ENCODE results near the gene LRTM2. TPM values are rescaled to one million over a fixed set of nuclear protein-coding genes. Genes with fewer than 3 reads are reported as not detected.
A peak's percentile ranks its signal among the peaks of the same experiment; 100 is the strongest.

The LRTM2 gene
- total RNA-seq, 2 experiments from 2014 or later = not detected

- ChIA-PET POLR2A (no interaction called here), CTCF (no interaction called here)
- H3K27me3 Mint-ChIP-seq (ENCODE audit: low read depth) = no peaks in the 10 kb centered on the region
- no peaks in the 10 kb centered on the region for H3K9me3 Mint-ChIP-seq (ENCODE audit: insufficient read depth)
- H3K4me1 Mint-ChIP-seq (ENCODE audit: low read depth) = peaks cover 16% of the 10 kb centered on the region
- no peak overlapping the region for H3K27ac Mint-ChIP-seq
- no peaks in the 10 kb centered on the region for H3K36me3 Mint-ChIP-seq (ENCODE audit: low read depth)
- no peak for DNase-seq
- ATAC-seq = no peak
- H3K4me3 Mint-ChIP-seq = no peak overlapping the region
Observed at GRCh38 chr12:1808036-1808797, 12.1 kb upstream of the LRTM2 start.

- no peak overlapping the region for H3K27ac Mint-ChIP-seq
- DNase-seq = no peak
- CTCF ChIA-PET = no interaction called here
- no peaks in the 10 kb centered on the region for H3K36me3 Mint-ChIP-seq (ENCODE audit: low read depth)
- no peak overlapping the region for H3K4me3 Mint-ChIP-seq
- ATAC-seq = no peak
- H3K9me3 Mint-ChIP-seq (ENCODE audit: insufficient read depth) = no peaks in the 10 kb centered on the region
- no peaks in the 10 kb centered on the region for H3K27me3 Mint-ChIP-seq (ENCODE audit: low read depth)
- H3K4me1 Mint-ChIP-seq (ENCODE audit: low read depth) = peaks cover 16% of the 10 kb centered on the region
- POLR2A ChIA-PET = no interaction called here
Observed at GRCh38 chr12:1808798-1809480, 11.4 kb upstream of the LRTM2 start.

GRCh38 chr12:1809591-1810190 is 10.7 kb upstream of the LRTM2 start:
- CTCF ChIA-PET = no interaction called here
- peaks cover 3% of the 10 kb centered on the region for H3K27me3 Mint-ChIP-seq (ENCODE audit: low read depth)
- POLR2A ChIA-PET = no interaction called here
- no peaks in the 10 kb centered on the region for H3K9me3 Mint-ChIP-seq (ENCODE audit: insufficient read depth)
- H3K4me3 Mint-ChIP-seq = no peak overlapping the region
- H3K36me3 Mint-ChIP-seq (ENCODE audit: low read depth) = no peaks in the 10 kb centered on the region
- DNase-seq = no peak
- peaks cover 10% of the 10 kb centered on the region for H3K4me1 Mint-ChIP-seq (ENCODE audit: low read depth)
- no peak for ATAC-seq
- no peak overlapping the region for H3K27ac Mint-ChIP-seq

GRCh38 chr12:1810201-1810930 is 10.0 kb upstream of the LRTM2 start:
- CTCF ChIA-PET = no interaction called here
- no peak for ATAC-seq
- DNase-seq = no peak
- Mint-ChIP-seq H3K4me3 (peak overlapping the region; percentile 0), H3K27me3 (ENCODE audit: low read depth) (peaks cover 4% of the 10 kb centered on the region), H3K27ac (peak overlapping the region; percentile 28), H3K4me1 (ENCODE audit: low read depth) (peaks cover 9% of the 10 kb centered on the region), H3K9me3 (ENCODE audit: insufficient read depth) (no peaks in the 10 kb centered on the region), H3K36me3 (ENCODE audit: low read depth) (no peaks in the 10 kb centered on the region)
- POLR2A ChIA-PET = no interaction called here

GRCh38 chr12:1810931-1811280 is 9.5 kb upstream of the LRTM2 start:
- DNase-seq (no peak), ATAC-seq (no peak)
- CTCF ChIA-PET = interaction anchor here (2.1 kb wide), 1 partner anchor 129 kb away, joined by 12 read pairs; no protein-coding TSS in a partner anchor
- H3K4me3 Mint-ChIP-seq = peak overlapping the region; percentile 39
- no peaks in the 10 kb centered on the region for H3K9me3 Mint-ChIP-seq (ENCODE audit: insufficient read depth)
- H3K4me1 Mint-ChIP-seq (ENCODE audit: low read depth) = peaks cover 9% of the 10 kb centered on the region
- H3K27ac Mint-ChIP-seq = peak overlapping the region; percentile 28
- H3K36me3 Mint-ChIP-seq (ENCODE audit: low read depth) = no peaks in the 10 kb centered on the region
- POLR2A ChIA-PET = no interaction called here
- H3K27me3 Mint-ChIP-seq (ENCODE audit: low read depth) = peaks cover 4% of the 10 kb centered on the region

GRCh38 chr12:1811281-1811947 is 9.0 kb upstream of the LRTM2 start:
- Mint-ChIP-seq H3K4me3 (peak overlapping the region; percentile 39), H3K9me3 (ENCODE audit: insufficient read depth) (no peaks in the 10 kb centered on the region), H3K27me3 (ENCODE audit: low read depth) (peaks cover 4% of the 10 kb centered on the region), H3K36me3 (ENCODE audit: low read depth) (no peaks in the 10 kb centered on the region), H3K4me1 (ENCODE audit: low read depth) (peaks cover 9% of the 10 kb centered on the region), H3K27ac (peak overlapping the region; percentile 28)
- peak; percentile 49 for DNase-seq
- peak; percentile 54 for ATAC-seq
- CTCF ChIA-PET = interaction anchor here (2.1 kb wide), 1 partner anchor 129 kb away, joined by 12 read pairs; no protein-coding TSS in a partner anchor
- POLR2A ChIA-PET = no interaction called here

- Mint-ChIP-seq H3K27me3 (ENCODE audit: low read depth) (peaks cover 4% of the 10 kb centered on the region), H3K27ac (peak overlapping the region; percentile 28), H3K4me1 (ENCODE audit: low read depth) (peaks cover 9% of the 10 kb centered on the region), H3K4me3 (peak overlapping the region; percentile 39), H3K36me3 (ENCODE audit: low read depth) (no peaks in the 10 kb centered on the region), H3K9me3 (ENCODE audit: insufficient read depth) (no peaks in the 10 kb centered on the region)
- POLR2A ChIA-PET = no interaction called here
- ATAC-seq = no peak
- DNase-seq = no peak
- CTCF ChIA-PET = interaction anchor here (2.1 to 3.3 kb wide), 2 partner anchors 21 to 128 kb away, joined by 10 to 12 read pairs; no protein-coding TSS in a partner anchor
Observed at GRCh38 chr12:1811948-1812291, 8.4 kb upstream of the LRTM2 start.

- CTCF ChIA-PET = interaction anchor here (2.1 to 3.3 kb wide), 2 partner anchors 22 to 127 kb away, joined by 10 to 12 read pairs; no protein-coding TSS in a partner anchor
- H3K27ac Mint-ChIP-seq = no peak overlapping the region
- POLR2A ChIA-PET = interaction anchor here (0.5 kb wide), 1 partner anchor 112 kb away, joined by 3 read pairs; no protein-coding TSS in a partner anchor
- H3K9me3 Mint-ChIP-seq (ENCODE audit: insufficient read depth) = no peaks in the 10 kb centered on the region
- no peak for DNase-seq
- peaks cover 4% of the 10 kb centered on the region for H3K27me3 Mint-ChIP-seq (ENCODE audit: low read depth)
- no peaks in the 10 kb centered on the region for H3K36me3 Mint-ChIP-seq (ENCODE audit: low read depth)
- no peak for ATAC-seq
- peaks cover 9% of the 10 kb centered on the region for H3K4me1 Mint-ChIP-seq (ENCODE audit: low read depth)
- H3K4me3 Mint-ChIP-seq = no peak overlapping the region
Observed at GRCh38 chr12:1812650-1813302, 7.6 kb upstream of the LRTM2 start.

- ChIA-PET CTCF (interaction anchor here (2.4 to 3.3 kb wide), 2 partner anchors 23 to 126 kb away, joined by 9 to 10 read pairs; no protein-coding TSS in a partner anchor), POLR2A (no interaction called here)
- no peak for ATAC-seq
- H3K27me3 Mint-ChIP-seq (ENCODE audit: low read depth) = peaks cover 8% of the 10 kb centered on the region
- H3K9me3 Mint-ChIP-seq (ENCODE audit: insufficient read depth) = no peaks in the 10 kb centered on the region
- no peak overlapping the region for H3K27ac Mint-ChIP-seq
- H3K36me3 Mint-ChIP-seq (ENCODE audit: low read depth) = no peaks in the 10 kb centered on the region
- no peak for DNase-seq
- no peak overlapping the region for H3K4me3 Mint-ChIP-seq
- H3K4me1 Mint-ChIP-seq (ENCODE audit: low read depth) = no peaks in the 10 kb centered on the region
Observed at GRCh38 chr12:1814266-1814665, 6.1 kb upstream of the LRTM2 start.

- no peaks in the 10 kb centered on the region for H3K4me1 Mint-ChIP-seq (ENCODE audit: low read depth)
- ATAC-seq (no peak), DNase-seq (no peak)
- no peak overlapping the region for H3K4me3 Mint-ChIP-seq
- peaks cover 17% of the 10 kb centered on the region for H3K27me3 Mint-ChIP-seq (ENCODE audit: low read depth)
- ChIA-PET POLR2A (no interaction called here), CTCF (interaction anchor here (2.4 to 3.3 kb wide), 2 partner anchors 24 to 125 kb away, joined by 9 to 10 read pairs; no protein-coding TSS in a partner anchor)
- H3K9me3 Mint-ChIP-seq (ENCODE audit: insufficient read depth) = no peaks in the 10 kb centered on the region
- no peaks in the 10 kb centered on the region for H3K36me3 Mint-ChIP-seq (ENCODE audit: low read depth)
- H3K27ac Mint-ChIP-seq = no peak overlapping the region
Observed at GRCh38 chr12:1815108-1815507, 5.3 kb upstream of the LRTM2 start.

All from activated CD8-positive, alpha-beta T cell treated with anti-CD3 and anti-CD28 coated beads, Interleukin-2, amount 10 ng/mL, durations not matched to agents 7 days and 5 days (primary cell).